HG03045 (cell line): Measurements from ENCODE around the gene STIM2.
"Not testable (repeated sequence)": the region's sequence is repeated elsewhere in the genome, so short reads cannot be mapped to it uniquely, and the experiment has no call there.

Experiments
- ATAC-seq: cut with Tn5 transposase; IDR thresholded peaks from one replicate; pipeline ENCODE4 v1.9.1; 2021; ENCODE audit warnings: mild to moderate bottlenecking, moderate library complexity; ENCODE audit not compliant: unreplicated experiment

STIM2 gene

GRCh38 chr4:27022963-27023362 lies 162.3 kb downstream of the STIM2 start:
- no peak for ATAC-seq

- ATAC-seq: no peak
These were observed 162.7 kb downstream of the STIM2 start for GRCh38 chr4:27023366-27023765.

- ATAC-seq: no peak
These were observed 164.2 kb downstream of the STIM2 start for GRCh38 chr4:27024805-27025204.

- no peak for ATAC-seq
These were observed 166.8 kb downstream of the STIM2 start for GRCh38 chr4:27027428-27027827.

- ATAC-seq: not testable (repeated sequence)
These were observed 174.5 kb downstream of the STIM2 start for GRCh38 chr4:27035127-27035526.

GRCh38 chr4:27040356-27040755 lies 179.7 kb downstream of the STIM2 start:
- ATAC-seq: no peak

- no peak for ATAC-seq
These were observed 181.8 kb downstream of the STIM2 start for GRCh38 chr4:27042411-27042810.

- ATAC-seq: no peak
These were observed 182.6 kb downstream of the STIM2 start for GRCh38 chr4:27043200-27043599.

GRCh38 chr4:27046851-27047250 lies 186.2 kb downstream of the STIM2 start:
- no peak for ATAC-seq

GRCh38 chr4:27048429-27049238 lies 188.0 kb downstream of the STIM2 start:
- no peak for ATAC-seq

- ATAC-seq: no peak
These were observed 188.7 kb downstream of the STIM2 start for GRCh38 chr4:27049239-27049829.

- ATAC-seq: no peak
These were observed 190.1 kb downstream of the STIM2 start for GRCh38 chr4:27050731-27051130.

GRCh38 chr4:27055221-27055760 lies 194.7 kb downstream of the STIM2 start:
- no peak for ATAC-seq

- ATAC-seq: no peak
These were observed 195.6 kb downstream of the STIM2 start for GRCh38 chr4:27056281-27056680.

- no peak for ATAC-seq
These were observed 196.4 kb downstream of the STIM2 start for GRCh38 chr4:27057053-27057452.

- no peak for ATAC-seq
These were observed 197.0 kb downstream of the STIM2 start for GRCh38 chr4:27057662-27058061.

- no peak for ATAC-seq
These were observed 198.3 kb downstream of the STIM2 start for GRCh38 chr4:27058819-27059406.

- no peak for ATAC-seq
These were observed 198.8 kb downstream of the STIM2 start for GRCh38 chr4:27059446-27059845.

GRCh38 chr4:27062256-27062655 lies 201.6 kb downstream of the STIM2 start:
- no peak for ATAC-seq

GRCh38 chr4:27066591-27066990 lies 205.9 kb downstream of the STIM2 start:
- ATAC-seq: no peak

GRCh38 chr4:27068151-27068867 lies 207.7 kb downstream of the STIM2 start:
- ATAC-seq: no peak
